IPS-15b (cell line): ENCODE data around the gene SEZ6.

Experiments
- H3K27me3 ChIP-seq: one replicate; pipeline ENCODE4 v1.6.1; 2013; ENCODE audit warnings: low read length; ENCODE audit not compliant: control insufficient read depth, insufficient read depth
- H3K36me3 ChIP-seq: one replicate; pipeline ENCODE4 v1.6.1; 2013; ENCODE audit warnings: low read length; ENCODE audit not compliant: control insufficient read depth, insufficient read depth
- H3K4me1 ChIP-seq: one replicate; pipeline ENCODE4 v1.6.1; 2013; ENCODE audit warnings: mild to moderate bottlenecking, low read length; ENCODE audit not compliant: control insufficient read depth, insufficient read depth
- H3K4me3 ChIP-seq: one replicate; pipeline ENCODE4 v1.5.1; 2013; ENCODE audit warnings: low read depth, low read length
- H3K9ac ChIP-seq: one replicate; pipeline ENCODE4 v1.6.1; 2013; ENCODE audit warnings: low read depth, mild to moderate bottlenecking, low read length
- H3K9me3 ChIP-seq: one replicate; pipeline ENCODE4 v1.6.1; 2013; ENCODE audit warnings: mild to moderate bottlenecking, low read length; ENCODE audit not compliant: control insufficient read depth, insufficient read depth

SEZ6 gene

DNA sequence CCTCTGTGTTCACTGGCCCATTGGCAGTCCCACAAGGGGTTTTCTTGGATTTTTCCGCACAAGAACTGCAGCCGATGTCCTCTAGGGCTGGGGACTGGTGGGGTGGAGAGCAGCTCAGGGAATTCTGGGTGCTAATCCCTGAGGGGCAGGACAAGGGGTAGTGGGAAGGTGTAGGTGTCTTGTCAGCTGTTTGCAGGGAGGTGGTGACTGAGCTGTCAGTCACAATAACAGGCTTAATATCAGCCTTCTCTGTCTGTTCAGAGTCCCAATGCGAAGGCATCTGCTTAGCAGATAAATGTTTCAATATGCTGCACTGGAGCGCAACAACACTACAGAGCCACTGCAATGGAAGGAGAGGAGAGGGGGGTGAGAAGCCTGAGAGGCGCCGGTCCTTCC is 92.9 kb downstream of the SEZ6 start:
- Histone ChIP-seq H3K36me3 (peaks cover 87% of the 10 kb centered on the region), H3K9ac (no peak overlapping the region), H3K4me3 (no peak overlapping the region), H3K9me3 (no peaks in the 10 kb centered on the region), H3K4me1 (peaks cover 6% of the 10 kb centered on the region), H3K27me3 (no peaks in the 10 kb centered on the region)

- peaks cover 6% of the 10 kb centered on the region for H3K4me1 ChIP-seq
- H3K4me3 ChIP-seq: no peak overlapping the region
- H3K27me3 ChIP-seq: no peaks in the 10 kb centered on the region
- peaks cover 88% of the 10 kb centered on the region for H3K36me3 ChIP-seq
- H3K9ac ChIP-seq: no peak overlapping the region
- H3K9me3 ChIP-seq: no peaks in the 10 kb centered on the region
Measured at GRCh38 chr17:28912281-28912937, 93.4 kb downstream of the SEZ6 start.

DNA sequence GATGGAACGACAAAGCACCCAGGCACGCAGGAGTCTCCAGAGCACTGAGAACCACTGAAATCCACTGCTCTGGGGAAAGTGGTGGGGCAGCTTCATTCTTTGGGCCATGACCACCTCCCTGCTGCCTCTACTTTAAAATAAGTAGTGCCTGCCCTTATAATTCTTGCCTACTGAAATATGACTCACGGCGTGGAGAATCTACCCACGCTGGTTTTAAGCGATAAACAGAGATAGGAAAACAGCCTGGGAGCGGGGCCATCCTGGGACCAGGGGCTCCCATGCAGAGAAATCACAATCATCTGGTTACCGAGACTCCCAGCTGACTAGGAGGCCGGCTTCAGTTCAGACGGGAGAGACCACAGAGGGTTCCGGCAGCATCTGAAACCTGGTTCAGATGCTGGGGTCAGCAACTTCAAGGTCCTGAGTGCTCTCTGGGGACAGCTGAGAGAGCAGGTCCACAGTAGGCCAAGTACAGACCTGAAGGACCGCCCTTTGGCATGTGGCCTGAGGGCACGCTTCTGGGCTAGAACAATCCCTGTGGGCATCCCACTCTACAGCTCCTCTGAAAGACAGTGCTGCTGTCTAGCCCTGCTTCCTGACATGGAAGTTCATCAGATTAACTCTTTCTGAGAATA is 94.3 kb downstream of the SEZ6 start:
- no peak overlapping the region for H3K9ac ChIP-seq
- H3K36me3 ChIP-seq: peaks cover 87% of the 10 kb centered on the region
- no peaks in the 10 kb centered on the region for H3K27me3 ChIP-seq

GRCh38 chr17:28910534-28910933 is 95.3 kb downstream of the SEZ6 start:
- Histone ChIP-seq H3K9ac (no peak overlapping the region), H3K9me3 (no peaks in the 10 kb centered on the region), H3K36me3 (peaks cover 84% of the 10 kb centered on the region), H3K4me3 (no peak overlapping the region), H3K4me1 (peaks cover 6% of the 10 kb centered on the region), H3K27me3 (no peaks in the 10 kb centered on the region)

More for the DNA sequence above, 94.3 kb downstream of the SEZ6 start:
- H3K4me1 ChIP-seq: peaks cover 6% of the 10 kb centered on the region
- H3K9me3 ChIP-seq: no peaks in the 10 kb centered on the region
- H3K4me3 ChIP-seq: no peak overlapping the region

GRCh38 chr17:28908640-28909167 is 97.1 kb downstream of the SEZ6 start:
- H3K4me1 ChIP-seq: peaks cover 6% of the 10 kb centered on the region
- H3K36me3 ChIP-seq: peaks cover 70% of the 10 kb centered on the region
- no peak overlapping the region for H3K9ac ChIP-seq
- no peaks in the 10 kb centered on the region for H3K9me3 ChIP-seq
- no peaks in the 10 kb centered on the region for H3K27me3 ChIP-seq
- H3K4me3 ChIP-seq: no peak overlapping the region

DNA sequence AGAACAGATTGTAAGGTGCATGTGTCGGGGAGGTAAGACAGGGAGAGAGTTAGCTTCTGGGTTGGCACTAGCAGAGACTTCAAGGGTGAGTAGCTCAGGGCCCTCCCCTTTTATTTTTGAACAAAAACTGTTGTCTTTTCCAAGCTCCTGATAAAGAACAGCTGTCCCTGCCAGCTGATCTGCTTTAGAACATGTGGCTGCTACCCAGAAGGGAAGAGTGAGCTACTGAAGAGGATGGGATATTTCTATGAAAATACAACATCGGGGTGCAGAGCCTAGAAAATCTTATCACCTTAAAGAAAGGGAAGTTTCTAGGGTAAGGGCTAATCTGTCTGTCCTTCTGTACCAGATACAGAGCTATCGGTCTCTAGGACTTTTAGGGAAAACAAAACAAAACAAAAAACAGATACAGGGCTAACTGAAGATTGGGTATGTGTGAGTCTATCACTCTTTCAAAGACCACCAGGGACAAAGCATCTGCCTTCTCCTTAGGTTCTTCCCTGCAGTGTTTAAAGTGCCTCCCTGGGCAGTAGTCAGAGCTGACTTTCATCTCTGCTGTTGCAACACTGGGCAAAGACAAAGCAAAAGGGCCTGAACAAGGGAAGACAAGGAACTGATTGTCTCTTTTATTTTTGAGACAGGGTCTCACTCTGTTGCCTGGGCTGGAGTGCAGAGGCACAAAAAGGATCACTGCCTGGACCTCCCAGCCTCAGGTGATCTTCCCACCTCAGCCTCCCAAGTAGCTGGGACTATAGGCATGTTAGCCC is 97.9 kb downstream of the SEZ6 start:
- Histone ChIP-seq H3K9me3 (no peaks in the 10 kb centered on the region), H3K27me3 (no peaks in the 10 kb centered on the region), H3K4me1 (peaks cover 10% of the 10 kb centered on the region), H3K9ac (no peak overlapping the region), H3K4me3 (no peak overlapping the region), H3K36me3 (peaks cover 62% of the 10 kb centered on the region)

DNA sequence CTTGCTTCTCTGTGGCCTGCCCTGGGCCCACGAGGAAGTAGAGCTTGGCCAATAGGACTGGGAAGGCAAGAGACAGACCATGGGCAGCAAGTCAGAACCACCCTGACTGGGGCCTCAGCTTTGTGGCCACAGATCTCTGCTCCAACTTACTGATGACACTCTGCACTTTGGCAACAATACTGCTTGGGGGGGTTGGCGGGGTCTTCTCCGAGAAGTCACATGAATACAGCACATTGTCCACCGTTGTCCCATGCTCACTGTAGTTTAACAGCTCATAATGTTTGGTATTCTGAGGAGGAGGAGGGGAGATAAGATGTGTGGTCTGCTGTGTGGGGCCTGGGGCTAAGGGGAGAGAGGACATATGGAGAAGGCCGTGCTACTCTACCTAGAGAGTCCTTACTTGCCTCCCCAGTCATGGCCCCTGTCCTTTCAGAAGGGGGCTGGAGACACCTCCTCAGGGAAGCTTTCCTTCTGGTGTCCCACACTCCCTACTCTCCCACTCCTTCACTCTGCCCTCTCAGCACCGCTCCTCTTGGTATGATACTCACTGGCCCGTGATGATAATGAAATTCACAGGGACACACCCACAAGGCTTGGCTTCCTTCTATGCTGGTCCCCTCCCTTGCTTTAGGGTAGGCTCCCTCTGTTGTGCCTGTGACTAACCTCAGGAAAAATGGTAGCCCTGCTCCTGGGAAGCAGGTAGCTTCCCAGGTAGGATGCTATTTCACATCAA is 99.0 kb downstream of the SEZ6 start:
- Histone ChIP-seq H3K9me3 (no peaks in the 10 kb centered on the region), H3K4me1 (peaks cover 12% of the 10 kb centered on the region), H3K27me3 (no peaks in the 10 kb centered on the region), H3K36me3 (peaks cover 52% of the 10 kb centered on the region), H3K4me3 (no peak overlapping the region), H3K9ac (no peak overlapping the region)

- Histone ChIP-seq H3K4me1 (peaks cover 17% of the 10 kb centered on the region), H3K36me3 (peaks cover 46% of the 10 kb centered on the region), H3K9me3 (no peaks in the 10 kb centered on the region), H3K27me3 (no peaks in the 10 kb centered on the region), H3K9ac (no peak overlapping the region), H3K4me3 (no peak overlapping the region)
Measured at GRCh38 chr17:28906276-28906675, 99.6 kb downstream of the SEZ6 start.
